Coronary artery (tissue), 2 donors: ENCODE results near the gene CD3E.

ENCODE experiments used
- DNase-seq: peaks from one replicate; pipeline ENCODE4 v3.0.0-alpha.2; 2017; ENCODE audit warnings: low spot score
- H3K27ac ChIP-seq, 2 donors: fragments of 200-600 bp; sonication (generic); one replicate each; pipeline ENCODE4 v1.5.1; 2016 to 2019
- H3K4me3 ChIP-seq: fragments of 200-600 bp; sonication (generic); 2 replicates; pipeline ENCODE4 v1.5.1; 2016; ENCODE audit warnings: mild to moderate bottlenecking, moderate library complexity
- CTCF ChIP-seq: fragments of 200-600 bp; sonication (generic); IDR thresholded peaks from one replicate; pipeline ENCODE4 v1.5.1; 2019; ENCODE audit warnings: antibody characterized with exemption

The CD3E gene

GRCh38 chr11:118311518-118311917, 7.0 kb downstream of the CD3E start:
- no peak overlapping the region for H3K27ac ChIP-seq

GRCh38 chr11:118312328-118312727, 7.8 kb downstream of the CD3E start:
- TF ChIP-seq CTCF: no peak
- H3K27ac ChIP-seq: no peak overlapping the region
- H3K4me3 ChIP-seq: no peak overlapping the region
- DNase-seq: no peak

More at GRCh38 chr11:118311518-118311917, 7.0 kb downstream of the CD3E start:
- H3K4me3 ChIP-seq: no peak overlapping the region
- DNase-seq: no peak
- TF ChIP-seq CTCF: no peak

- no peak overlapping the region for H3K4me3 ChIP-seq
- TF ChIP-seq CTCF: no peak
- no peak for DNase-seq
- no peak overlapping the region for H3K27ac ChIP-seq
These were observed 8.7 kb downstream of the CD3E start for GRCh38 chr11:118313242-118313641.

GRCh38 chr11:118314988-118315411, 10.5 kb downstream of the CD3E start:
- no peak for TF ChIP-seq CTCF
- H3K27ac ChIP-seq: no peak overlapping the region
- no peak for DNase-seq
- no peak overlapping the region for H3K4me3 ChIP-seq

GRCh38 chr11:118318124-118318523, 13.6 kb downstream of the CD3E start:
- DNase-seq: no peak
- no peak for TF ChIP-seq CTCF
- Histone ChIP-seq H3K27ac (no peak overlapping the region), H3K4me3 (no peak overlapping the region)

- DNase-seq: no peak
- H3K4me3 ChIP-seq: no peak overlapping the region
- no peak overlapping the region for H3K27ac ChIP-seq
- TF ChIP-seq CTCF: no peak
These were observed 14.2 kb downstream of the CD3E start for GRCh38 chr11:118318581-118319336.

GRCh38 chr11:118319337-118319707, 14.8 kb downstream of the CD3E start:
- DNase-seq: no peak
- TF ChIP-seq CTCF: no peak
- Histone ChIP-seq H3K27ac (no peak overlapping the region), H3K4me3 (no peak overlapping the region)
